HEK293 (cell line): ENCODE measurements around the gene DCAF5.

Experiments
- CTCF ChIA-PET: fragments of 350-600 bp; formaldehyde crosslinking; extraction: SDS; loops from one replicate; lab custom pipeline; 2021; ENCODE audit warnings: antibody characterized with exemption; lab: Yijun Ruan, JAX
- POLR2A ChIA-PET: fragments of 300-600 bp; formaldehyde crosslinking; extraction: SDS; loops from one replicate; lab custom pipeline; 2020; ENCODE audit warnings: antibody characterized with exemption, inconsistent platforms; lab: Yijun Ruan, JAX
- H3K27ac ChIP-seq: fragments of 200-500 bp; sonication (Bioruptor generic); 2 replicates; pipeline ENCODE4 v1.5.1; 2014; ENCODE audit warnings: low read depth, low read length, control low read depth, inconsistent platforms; ENCODE audit errors: extremely low read depth
- H3K36me3 ChIP-seq, 2 experiments: fragments of 200-500 bp in 1 of 2; sonication (Bioruptor generic) in 1 of 2; 1 replicate in 1 of 2; 2 replicates in 1 of 2; pipeline ENCODE4 v1.5.1; 2014 to 2017; ENCODE audit warnings: inconsistent platforms in 2 of 2, low read length in 2 of 2; ENCODE audit not compliant: control insufficient read depth in 2 of 2, insufficient read depth in 1 of 2
- H3K4me1 ChIP-seq: fragments of 200-500 bp; sonication (Bioruptor generic); 2 replicates; pipeline ENCODE4 v1.5.1; 2014; ENCODE audit warnings: mild to moderate bottlenecking, low read length, inconsistent platforms; ENCODE audit not compliant: control insufficient read depth, insufficient read depth
- H3K4me3 ChIP-seq: 2 replicates; pipeline ENCODE4 v1.5.1; 2011; ENCODE audit warnings: low read depth, mild to moderate bottlenecking, control low read depth, low read length, moderate library complexity
- H3K9me3 ChIP-seq: fragments of 200-500 bp; sonication (Bioruptor generic); 2 replicates; pipeline ENCODE4 v1.5.1; 2014; ENCODE audit warnings: low read depth, low read length, inconsistent platforms; ENCODE audit not compliant: control insufficient read depth, insufficient read depth
- BCL11A ChIP-seq: fragments of 450-650 bp; formaldehyde crosslinking; IDR thresholded peaks from 2 replicates; pipeline ENCODE4 v1.5.1; 2016; ENCODE audit warnings: low read depth, missing biosample characterization, missing genetic modification characterization
- GLIS1 ChIP-seq: fragments of 450-650 bp; formaldehyde crosslinking; IDR thresholded peaks from 2 replicates; pipeline ENCODE4 v1.5.1; 2016; ENCODE audit warnings: missing biosample characterization, missing genetic modification characterization
- HOXA7 ChIP-seq: sonication (generic); formaldehyde crosslinking; IDR thresholded peaks from 2 replicates; pipeline ENCODE4 v1.8.1; 2022; ENCODE audit warnings: missing genetic modification reagents, borderline replicate concordance
- KLF16 ChIP-seq: fragments of 450-650 bp; formaldehyde crosslinking; IDR thresholded peaks from 2 replicates; pipeline ENCODE4 v1.5.1; 2017; ENCODE audit warnings: missing biosample characterization, missing genetic modification characterization
- SP7 ChIP-seq: fragments of 450-650 bp; formaldehyde crosslinking; IDR thresholded peaks from 2 replicates; pipeline ENCODE4 v1.5.1; 2016; ENCODE audit warnings: missing biosample characterization, missing genetic modification characterization
- ZNF114 ChIP-seq: fragments of 450-650 bp; formaldehyde crosslinking; IDR thresholded peaks from 2 replicates; pipeline ENCODE4 v1.5.0; 2017; ENCODE audit warnings: missing biosample characterization, missing genetic modification characterization
- ZNF132 ChIP-seq: fragments of 450-650 bp; formaldehyde crosslinking; IDR thresholded peaks from 2 replicates; pipeline ENCODE4 v1.5.1; 2017; ENCODE audit warnings: missing biosample characterization, missing genetic modification characterization, borderline replicate concordance
- ZNF174 ChIP-seq: fragments of 450-650 bp; formaldehyde crosslinking; IDR thresholded peaks from 2 replicates; pipeline ENCODE4 v1.5.0; 2017; ENCODE audit warnings: missing biosample characterization, mild to moderate bottlenecking, missing genetic modification characterization
- ZNF19 ChIP-seq: fragments of 450-650 bp; formaldehyde crosslinking; IDR thresholded peaks from 2 replicates; pipeline ENCODE4; 2016; ENCODE audit warnings: missing biosample characterization, missing genetic modification characterization, low read depth
- ZNF335 ChIP-seq: fragments of 450-650 bp; formaldehyde crosslinking; conservative IDR thresholded peaks from 2 replicates; pipeline ENCODE4 v1.5.1; 2016; ENCODE audit warnings: missing biosample characterization, missing genetic modification characterization
- ZNF394 ChIP-seq: fragments of 450-650 bp; formaldehyde crosslinking; IDR thresholded peaks from 2 replicates; pipeline ENCODE4 v1.5.1; 2016; ENCODE audit warnings: missing biosample characterization, missing genetic modification characterization, mild to moderate bottlenecking, moderate library complexity, borderline replicate concordance
- ZNF404 ChIP-seq: fragments of 450-650 bp; formaldehyde crosslinking; IDR thresholded peaks from 2 replicates; pipeline ENCODE4 v1.5.1; 2017; ENCODE audit warnings: missing biosample characterization, missing genetic modification characterization
- ZNF610 ChIP-seq: fragments of 450-650 bp; formaldehyde crosslinking; IDR thresholded peaks from 2 replicates; pipeline ENCODE4 v1.5.1; 2016; ENCODE audit warnings: missing biosample characterization, missing genetic modification characterization, borderline replicate concordance
- ZNF785 ChIP-seq: fragments of 450-650 bp; formaldehyde crosslinking; IDR thresholded peaks from 2 replicates; pipeline ENCODE4 v1.5.1; 2016; ENCODE audit warnings: missing biosample characterization, missing genetic modification characterization
- TF ChIP-seq, protein P1 (sequence below): fragments of 450-650 bp; formaldehyde crosslinking; IDR thresholded peaks from 2 replicates; pipeline ENCODE4 v1.5.1; 2016; ENCODE audit warnings: missing biosample characterization, missing genetic modification characterization
- TF ChIP-seq, protein P2 (sequence below): fragments of 450-650 bp; IDR thresholded peaks from 2 replicates; pipeline ENCODE4 v1.5.1; 2018; ENCODE audit warnings: missing biosample characterization, missing genetic modification characterization
- TF ChIP-seq, protein P3 (sequence below): fragments of 450-650 bp; formaldehyde crosslinking; IDR thresholded peaks from 2 replicates; pipeline ENCODE4 v1.5.1; 2016; ENCODE audit warnings: missing biosample characterization, missing genetic modification characterization, borderline replicate concordance
- TF ChIP-seq, protein P4 (sequence below): fragments of 450-650 bp; formaldehyde crosslinking; IDR thresholded peaks from 2 replicates; pipeline ENCODE4 v1.5.1; 2016; ENCODE audit warnings: missing biosample characterization, missing genetic modification characterization
- TF ChIP-seq, protein P5 (sequence below): fragments of 450-650 bp; formaldehyde crosslinking; IDR thresholded peaks from 2 replicates; pipeline ENCODE4 v1.5.1; 2016; ENCODE audit warnings: missing biosample characterization, missing genetic modification characterization
- TF ChIP-seq, protein P6 (sequence below): fragments of 450-650 bp; formaldehyde crosslinking; IDR thresholded peaks from 2 replicates; pipeline ENCODE4 v1.5.0; 2017; ENCODE audit warnings: missing biosample characterization, missing genetic modification characterization, borderline replicate concordance

DCAF5 gene

DNA sequence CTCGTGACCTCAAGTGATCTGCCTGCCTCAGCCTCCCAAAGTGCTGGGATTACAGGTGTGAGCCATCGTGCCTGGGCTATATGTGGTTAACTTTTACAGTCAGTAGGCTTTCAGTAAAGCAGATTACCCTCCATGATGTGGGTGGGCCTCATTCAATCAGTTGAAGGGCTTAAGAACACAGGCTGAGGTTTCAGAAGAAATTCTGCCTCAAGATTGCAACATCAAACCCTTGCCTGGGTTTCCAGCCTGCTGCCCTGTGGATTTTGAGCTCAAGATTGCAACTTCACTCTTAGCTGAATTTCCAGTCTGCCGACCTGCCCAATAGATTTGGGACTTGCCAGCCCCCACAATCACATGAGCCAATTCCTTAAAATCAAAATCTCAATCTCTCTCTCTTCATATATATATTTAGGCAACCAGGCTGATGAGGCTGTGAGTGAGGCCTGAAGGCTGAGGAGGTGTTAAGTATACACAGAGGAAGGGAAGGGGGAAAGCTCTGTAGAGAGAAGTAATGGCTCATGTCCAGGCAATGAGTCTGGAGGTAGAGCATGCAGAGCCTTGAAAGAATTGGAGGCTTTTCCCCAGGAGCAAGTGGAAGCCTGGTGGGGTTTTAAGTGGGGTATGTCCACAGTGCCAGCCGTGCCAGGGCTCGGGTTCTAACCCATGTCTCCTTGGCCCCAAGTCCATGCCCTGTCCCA is 140.5 kb downstream of the DCAF5 start (continued):
- TF ChIP-seq BCL11A (tag by site-specific recombination) (no peak), GLIS1 (tag by site-specific recombination) (no peak), ZNF610 (tag by site-specific recombination) (no peak), ZNF404 (no peak), ZNF174 (tag by site-specific recombination) (no peak)
- TF ChIP-seq, protein P1, sequence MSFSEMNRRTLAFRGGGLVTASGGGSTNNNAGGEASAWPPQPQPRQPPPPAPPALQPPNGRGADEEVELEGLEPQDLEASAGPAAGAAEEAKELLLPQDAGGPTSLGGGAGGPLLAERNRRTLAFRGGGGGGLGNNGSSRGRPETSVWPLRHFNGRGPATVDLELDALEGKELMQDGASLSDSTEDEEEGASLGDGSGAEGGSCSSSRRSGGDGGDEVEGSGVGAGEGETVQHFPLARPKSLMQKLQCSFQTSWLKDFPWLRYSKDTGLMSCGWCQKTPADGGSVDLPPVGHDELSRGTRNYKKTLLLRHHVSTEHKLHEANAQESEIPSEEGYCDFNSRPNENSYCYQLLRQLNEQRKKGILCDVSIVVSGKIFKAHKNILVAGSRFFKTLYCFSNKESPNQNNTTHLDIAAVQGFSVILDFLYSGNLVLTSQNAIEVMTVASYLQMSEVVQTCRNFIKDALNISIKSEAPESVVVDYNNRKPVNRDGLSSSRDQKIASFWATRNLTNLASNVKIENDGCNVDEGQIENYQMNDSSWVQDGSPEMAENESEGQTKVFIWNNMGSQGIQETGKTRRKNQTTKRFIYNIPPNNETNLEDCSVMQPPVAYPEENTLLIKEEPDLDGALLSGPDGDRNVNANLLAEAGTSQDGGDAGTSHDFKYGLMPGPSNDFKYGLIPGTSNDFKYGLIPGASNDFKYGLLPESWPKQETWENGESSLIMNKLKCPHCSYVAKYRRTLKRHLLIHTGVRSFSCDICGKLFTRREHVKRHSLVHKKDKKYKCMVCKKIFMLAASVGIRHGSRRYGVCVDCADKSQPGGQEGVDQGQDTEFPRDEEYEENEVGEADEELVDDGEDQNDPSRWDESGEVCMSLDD, result no peak
- TF ChIP-seq, all 188 proteins: peak for 2

DNA sequence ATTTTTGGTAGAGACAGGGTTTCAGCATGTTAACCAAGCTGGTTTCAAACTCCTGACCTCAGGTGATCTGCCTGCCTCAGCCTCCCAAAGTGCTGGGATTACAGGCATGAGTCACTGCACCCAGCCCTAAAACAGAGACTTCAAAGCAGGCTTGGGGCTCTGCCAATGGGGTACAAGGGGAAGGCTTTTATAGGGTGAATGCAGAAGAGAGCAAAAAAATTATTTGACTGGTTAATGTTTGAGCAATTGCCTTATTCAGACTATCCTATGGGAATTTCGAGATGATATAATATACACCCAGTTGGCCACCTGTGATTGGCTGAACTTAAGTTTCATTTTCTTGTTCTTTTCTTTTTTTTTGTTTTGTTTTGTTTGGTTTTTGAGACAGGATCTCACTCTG is 142.3 kb downstream of the DCAF5 start:
- ChIA-PET CTCF (interaction anchor here (1.2 kb wide), 1 partner anchor 11 kb away, joined by 3 read pairs; no protein-coding TSS in a partner anchor), POLR2A (no interaction called here)
- no peak overlapping the region for H3K4me3 ChIP-seq
- no peak overlapping the region for H3K27ac ChIP-seq
- H3K4me1 ChIP-seq, result peaks cover 16% of the 10 kb centered on the region
- H3K36me3 ChIP-seq, result no peaks in the 10 kb centered on the region
- no peaks in the 10 kb centered on the region for H3K9me3 ChIP-seq
- TF ChIP-seq SP7 (tag by site-specific recombination) (no peak), ZNF335 (tag by site-specific recombination) (no peak), ZNF19 (tag by site-specific recombination) (no peak), ZNF404 (no peak), KLF16 (tag by site-specific recombination) (no peak), ZNF132 (no peak), HOXA7 (CRISPR knock-in tag) (no peak), ZNF114 (no peak), ZNF394 (tag by site-specific recombination) (no peak), ZNF785 (tag by site-specific recombination) (no peak)
- TF ChIP-seq, protein P2, sequence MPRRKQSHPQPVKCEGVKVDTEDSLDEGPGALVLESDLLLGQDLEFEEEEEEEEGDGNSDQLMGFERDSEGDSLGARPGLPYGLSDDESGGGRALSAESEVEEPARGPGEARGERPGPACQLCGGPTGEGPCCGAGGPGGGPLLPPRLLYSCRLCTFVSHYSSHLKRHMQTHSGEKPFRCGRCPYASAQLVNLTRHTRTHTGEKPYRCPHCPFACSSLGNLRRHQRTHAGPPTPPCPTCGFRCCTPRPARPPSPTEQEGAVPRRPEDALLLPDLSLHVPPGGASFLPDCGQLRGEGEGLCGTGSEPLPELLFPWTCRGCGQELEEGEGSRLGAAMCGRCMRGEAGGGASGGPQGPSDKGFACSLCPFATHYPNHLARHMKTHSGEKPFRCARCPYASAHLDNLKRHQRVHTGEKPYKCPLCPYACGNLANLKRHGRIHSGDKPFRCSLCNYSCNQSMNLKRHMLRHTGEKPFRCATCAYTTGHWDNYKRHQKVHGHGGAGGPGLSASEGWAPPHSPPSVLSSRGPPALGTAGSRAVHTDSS, result no peak
- TF ChIP-seq, protein P3, sequence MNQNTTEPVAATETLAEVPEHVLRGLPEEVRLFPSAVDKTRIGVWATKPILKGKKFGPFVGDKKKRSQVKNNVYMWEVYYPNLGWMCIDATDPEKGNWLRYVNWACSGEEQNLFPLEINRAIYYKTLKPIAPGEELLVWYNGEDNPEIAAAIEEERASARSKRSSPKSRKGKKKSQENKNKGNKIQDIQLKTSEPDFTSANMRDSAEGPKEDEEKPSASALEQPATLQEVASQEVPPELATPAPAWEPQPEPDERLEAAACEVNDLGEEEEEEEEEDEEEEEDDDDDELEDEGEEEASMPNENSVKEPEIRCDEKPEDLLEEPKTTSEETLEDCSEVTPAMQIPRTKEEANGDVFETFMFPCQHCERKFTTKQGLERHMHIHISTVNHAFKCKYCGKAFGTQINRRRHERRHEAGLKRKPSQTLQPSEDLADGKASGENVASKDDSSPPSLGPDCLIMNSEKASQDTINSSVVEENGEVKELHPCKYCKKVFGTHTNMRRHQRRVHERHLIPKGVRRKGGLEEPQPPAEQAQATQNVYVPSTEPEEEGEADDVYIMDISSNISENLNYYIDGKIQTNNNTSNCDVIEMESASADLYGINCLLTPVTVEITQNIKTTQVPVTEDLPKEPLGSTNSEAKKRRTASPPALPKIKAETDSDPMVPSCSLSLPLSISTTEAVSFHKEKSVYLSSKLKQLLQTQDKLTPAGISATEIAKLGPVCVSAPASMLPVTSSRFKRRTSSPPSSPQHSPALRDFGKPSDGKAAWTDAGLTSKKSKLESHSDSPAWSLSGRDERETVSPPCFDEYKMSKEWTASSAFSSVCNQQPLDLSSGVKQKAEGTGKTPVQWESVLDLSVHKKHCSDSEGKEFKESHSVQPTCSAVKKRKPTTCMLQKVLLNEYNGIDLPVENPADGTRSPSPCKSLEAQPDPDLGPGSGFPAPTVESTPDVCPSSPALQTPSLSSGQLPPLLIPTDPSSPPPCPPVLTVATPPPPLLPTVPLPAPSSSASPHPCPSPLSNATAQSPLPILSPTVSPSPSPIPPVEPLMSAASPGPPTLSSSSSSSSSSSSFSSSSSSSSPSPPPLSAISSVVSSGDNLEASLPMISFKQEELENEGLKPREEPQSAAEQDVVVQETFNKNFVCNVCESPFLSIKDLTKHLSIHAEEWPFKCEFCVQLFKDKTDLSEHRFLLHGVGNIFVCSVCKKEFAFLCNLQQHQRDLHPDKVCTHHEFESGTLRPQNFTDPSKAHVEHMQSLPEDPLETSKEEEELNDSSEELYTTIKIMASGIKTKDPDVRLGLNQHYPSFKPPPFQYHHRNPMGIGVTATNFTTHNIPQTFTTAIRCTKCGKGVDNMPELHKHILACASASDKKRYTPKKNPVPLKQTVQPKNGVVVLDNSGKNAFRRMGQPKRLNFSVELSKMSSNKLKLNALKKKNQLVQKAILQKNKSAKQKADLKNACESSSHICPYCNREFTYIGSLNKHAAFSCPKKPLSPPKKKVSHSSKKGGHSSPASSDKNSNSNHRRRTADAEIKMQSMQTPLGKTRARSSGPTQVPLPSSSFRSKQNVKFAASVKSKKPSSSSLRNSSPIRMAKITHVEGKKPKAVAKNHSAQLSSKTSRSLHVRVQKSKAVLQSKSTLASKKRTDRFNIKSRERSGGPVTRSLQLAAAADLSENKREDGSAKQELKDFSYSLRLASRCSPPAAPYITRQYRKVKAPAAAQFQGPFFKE (tag by site-specific recombination), result no peak
- TF ChIP-seq, protein P4, sequence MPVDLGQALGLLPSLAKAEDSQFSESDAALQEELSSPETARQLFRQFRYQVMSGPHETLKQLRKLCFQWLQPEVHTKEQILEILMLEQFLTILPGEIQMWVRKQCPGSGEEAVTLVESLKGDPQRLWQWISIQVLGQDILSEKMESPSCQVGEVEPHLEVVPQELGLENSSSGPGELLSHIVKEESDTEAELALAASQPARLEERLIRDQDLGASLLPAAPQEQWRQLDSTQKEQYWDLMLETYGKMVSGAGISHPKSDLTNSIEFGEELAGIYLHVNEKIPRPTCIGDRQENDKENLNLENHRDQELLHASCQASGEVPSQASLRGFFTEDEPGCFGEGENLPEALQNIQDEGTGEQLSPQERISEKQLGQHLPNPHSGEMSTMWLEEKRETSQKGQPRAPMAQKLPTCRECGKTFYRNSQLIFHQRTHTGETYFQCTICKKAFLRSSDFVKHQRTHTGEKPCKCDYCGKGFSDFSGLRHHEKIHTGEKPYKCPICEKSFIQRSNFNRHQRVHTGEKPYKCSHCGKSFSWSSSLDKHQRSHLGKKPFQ (tag by site-specific recombination), result no peak
- TF ChIP-seq, protein P5, sequence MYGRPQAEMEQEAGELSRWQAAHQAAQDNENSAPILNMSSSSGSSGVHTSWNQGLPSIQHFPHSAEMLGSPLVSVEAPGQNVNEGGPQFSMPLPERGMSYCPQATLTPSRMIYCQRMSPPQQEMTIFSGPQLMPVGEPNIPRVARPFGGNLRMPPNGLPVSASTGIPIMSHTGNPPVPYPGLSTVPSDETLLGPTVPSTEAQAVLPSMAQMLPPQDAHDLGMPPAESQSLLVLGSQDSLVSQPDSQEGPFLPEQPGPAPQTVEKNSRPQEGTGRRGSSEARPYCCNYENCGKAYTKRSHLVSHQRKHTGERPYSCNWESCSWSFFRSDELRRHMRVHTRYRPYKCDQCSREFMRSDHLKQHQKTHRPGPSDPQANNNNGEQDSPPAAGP (tag by site-specific recombination), result no peak
- TF ChIP-seq, protein P6, sequence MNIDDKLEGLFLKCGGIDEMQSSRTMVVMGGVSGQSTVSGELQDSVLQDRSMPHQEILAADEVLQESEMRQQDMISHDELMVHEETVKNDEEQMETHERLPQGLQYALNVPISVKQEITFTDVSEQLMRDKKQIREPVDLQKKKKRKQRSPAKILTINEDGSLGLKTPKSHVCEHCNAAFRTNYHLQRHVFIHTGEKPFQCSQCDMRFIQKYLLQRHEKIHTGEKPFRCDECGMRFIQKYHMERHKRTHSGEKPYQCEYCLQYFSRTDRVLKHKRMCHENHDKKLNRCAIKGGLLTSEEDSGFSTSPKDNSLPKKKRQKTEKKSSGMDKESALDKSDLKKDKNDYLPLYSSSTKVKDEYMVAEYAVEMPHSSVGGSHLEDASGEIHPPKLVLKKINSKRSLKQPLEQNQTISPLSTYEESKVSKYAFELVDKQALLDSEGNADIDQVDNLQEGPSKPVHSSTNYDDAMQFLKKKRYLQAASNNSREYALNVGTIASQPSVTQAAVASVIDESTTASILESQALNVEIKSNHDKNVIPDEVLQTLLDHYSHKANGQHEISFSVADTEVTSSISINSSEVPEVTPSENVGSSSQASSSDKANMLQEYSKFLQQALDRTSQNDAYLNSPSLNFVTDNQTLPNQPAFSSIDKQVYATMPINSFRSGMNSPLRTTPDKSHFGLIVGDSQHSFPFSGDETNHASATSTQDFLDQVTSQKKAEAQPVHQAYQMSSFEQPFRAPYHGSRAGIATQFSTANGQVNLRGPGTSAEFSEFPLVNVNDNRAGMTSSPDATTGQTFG (tag by site-specific recombination), result no peak
